Endothelial cell of umbilical vein (primary cell): ENCODE data around the gene SERPINA6. TPM values are rescaled to one million over a fixed set of nuclear protein-coding genes. Genes with fewer than 3 reads are reported as not detected.

Experiments used
- BruUV-seq: library from RNA; stranded (reverse); fragments of 400-500 nt; replicated peaks from 2 replicates; lab custom pipeline; 2021; lab: Mats Ljungman, UMichigan
- CTCF ChIA-PET: fragments of 300-600, 350-600 bp; sonication (Branson Sonifier 250); formaldehyde crosslinking; loops from one replicate; lab custom pipeline; 2021; ENCODE audit warnings: antibody characterized with exemption, inconsistent platforms; lab: Charles Lee
- POLR2A ChIA-PET: fragments of 300-600, 350-600 bp; sonication (Branson Sonifier 250); formaldehyde crosslinking; loops from one replicate; lab custom pipeline; 2021; ENCODE audit warnings: antibody characterized with exemption, inconsistent platforms; lab: Charles Lee
- DNase-seq: peaks from one replicate; pipeline ENCODE4 v3.0.0-alpha.2; 2011; ENCODE audit warnings: low read depth, low spot score
- FAIRE-seq: peaks from 2 replicates; lab custom pipeline; 2011; peaks lifted over from hg19 to GRCh38; lab: Jason Lieb, UNC
- H2AFZ ChIP-seq: 2 replicates; pipeline ENCODE4 v1.6.0; 2012; ENCODE audit warnings: low read depth, low read length, control low read depth, inconsistent platforms
- H3K27ac ChIP-seq: 2 replicates; pipeline ENCODE4 v1.5.1; 2011; ENCODE audit warnings: low read depth, mild to moderate bottlenecking, control low read depth, low read length, moderate library complexity; ENCODE audit not compliant: insufficient read depth
- H3K27me3 ChIP-seq, 2 experiments: 2 replicates each; pipeline versions ENCODE4 v1.6.0 to v1.6.1; 2011; ENCODE audit warnings: low read length in 2 of 2, mixed read lengths in 1 of 2; ENCODE audit not compliant: control insufficient read depth in 2 of 2, insufficient read depth in 2 of 2
- H3K36me3 ChIP-seq, 2 experiments: 2 replicates in 1 of 2; 3 replicates in 1 of 2; pipeline ENCODE4 v1.5.1; 2011; ENCODE audit warnings: low read length in 2 of 2, mild to moderate bottlenecking in 1 of 2, moderate library complexity in 1 of 2; ENCODE audit not compliant: control insufficient read depth in 2 of 2, insufficient read depth in 2 of 2; ENCODE audit errors: extremely low read depth in 1 of 2
- H3K4me1 ChIP-seq: 3 replicates; pipeline ENCODE4 v1.5.1; 2011; ENCODE audit warnings: mild to moderate bottlenecking, low read length; ENCODE audit not compliant: control insufficient read depth, insufficient read depth; ENCODE audit errors: extremely low read depth
- H3K4me2 ChIP-seq: 2 replicates; pipeline ENCODE4 v1.6.1; 2011; ENCODE audit warnings: low read length, control low read depth, mixed read lengths; ENCODE audit not compliant: insufficient read depth
- H3K4me3 ChIP-seq, 3 experiments: fragments of 200-600 bp in 1 of 3; sonication (generic), shearing (Covaris generic) in 1 of 3; replicated peaks in 1 of 3; 2 replicates each; pipeline ENCODE4 v1.5.1; 2011 to 2016; ENCODE audit warnings: control low read depth in 3 of 3, low read length in 3 of 3, mild to moderate bottlenecking in 2 of 3, inconsistent platforms in 1 of 3, low read depth in 1 of 3, moderate library complexity in 1 of 3; ENCODE audit not compliant: insufficient read depth in 1 of 3
- H3K79me2 ChIP-seq: 2 replicates; pipeline ENCODE4 v1.6.0; 2012; ENCODE audit warnings: low read length, inconsistent platforms; ENCODE audit not compliant: control insufficient read depth, insufficient read depth
- H3K9ac ChIP-seq: replicated peaks from 2 replicates; pipeline ENCODE3; 2011; ENCODE audit warnings: low read length, control low read depth; ENCODE audit not compliant: insufficient read depth; ENCODE audit errors: extremely low read depth
- H3K9me1 ChIP-seq: replicated peaks from 3 replicates; pipeline ENCODE4 v1.6.0; 2011; ENCODE audit warnings: mild to moderate bottlenecking, low read length; ENCODE audit not compliant: control insufficient read depth, insufficient read depth; ENCODE audit errors: extremely low read depth
- H3K9me3 ChIP-seq: replicated peaks from 2 replicates; pipeline ENCODE4 v1.5.1; 2012; ENCODE audit warnings: low read length, inconsistent platforms; ENCODE audit not compliant: control insufficient read depth, insufficient read depth
- H4K20me1 ChIP-seq: replicated peaks from 2 replicates; pipeline ENCODE3; 2011; ENCODE audit warnings: mild to moderate bottlenecking, low read length; ENCODE audit not compliant: control insufficient read depth, insufficient read depth; ENCODE audit errors: extremely low read depth
- EZH2 ChIP-seq: IDR thresholded peaks from 2 replicates; pipeline ENCODE4 v1.6.1; 2012; ENCODE audit warnings: borderline replicate concordance, low read depth, mild to moderate bottlenecking, moderate library complexity, low read length, inconsistent platforms; ENCODE audit not compliant: severe bottlenecking
- FOS ChIP-seq: IDR thresholded peaks from 2 replicates; pipeline ENCODE4 v1.6.1; 2011; ENCODE audit warnings: mild to moderate bottlenecking, low read length, moderate library complexity, borderline replicate concordance; ENCODE audit not compliant: insufficient read depth
- GATA2 ChIP-seq: IDR thresholded peaks from 2 replicates; pipeline ENCODE4 v1.7.0; 2011; ENCODE audit warnings: low read depth, mild to moderate bottlenecking, moderate library complexity, mixed read lengths, low read length; ENCODE audit not compliant: insufficient read length, insufficient read depth
- JUN ChIP-seq: IDR thresholded peaks from 2 replicates; pipeline ENCODE4 v1.6.1; 2011; ENCODE audit warnings: borderline replicate concordance, low read depth; ENCODE audit not compliant: insufficient read length, insufficient read depth
- MYC ChIP-seq: IDR thresholded peaks from one replicate; pipeline ENCODE4 v1.6.1; 2011; ENCODE audit warnings: mild to moderate bottlenecking, low read depth, low read length
- POLR2A ChIP-seq: IDR thresholded peaks from 2 replicates; pipeline ENCODE4 v1.6.1; 2012; ENCODE audit warnings: low read depth, mild to moderate bottlenecking, control low read depth, low read length
- POLR2AphosphoS5 ChIP-seq: IDR thresholded peaks from 2 replicates; pipeline ENCODE4 v1.6.1; 2012; ENCODE audit warnings: low read depth, mild to moderate bottlenecking, control low read depth, low read length, moderate library complexity; ENCODE audit not compliant: insufficient read depth
- dilution Hi-C: fragments of 300-500 bp; cut with MboI; formaldehyde crosslinking; loops from one replicate; pipeline ENCODE4 v1.15.0; 2019; ENCODE audit warnings: low sequenced_read_pairs; ENCODE audit not compliant: extremely low pct_ligation_motif_present
- intact Hi-C: fragments of 100-400 bp; cut with micrococcal nuclease; formaldehyde crosslinking; loops from one replicate; pipeline ENCODE4 v1.10.0; 2022
- polyA plus RNA-seq, 4 experiments: library from polyadenylated mRNA; depleted of rRNA in 3 of 4; stranded (reverse) in 3 of 4; unstranded in 1 of 4; fragments of >200 nt; gene quantifications; 2 replicates each; pipeline versions ENCODE4 v1.2.1 to v1.2.3, GENCODE V29; 2011 to 2012; ENCODE audit warnings: missing spikeins in 1 of 4
- total RNA-seq: library from RNA; stranded (reverse); gene quantifications from 2 replicates; pipeline ENCODE4 v1.2.3, GENCODE V29; 2021
- TF ChIP-seq, protein P1 (sequence below), 2 donors: IDR thresholded peaks; 1 replicate in 1 of 2; 2 replicates in 1 of 2; pipeline ENCODE4 v1.5.1; 2011; ENCODE audit warnings: low read length in 2 of 2, mild to moderate bottlenecking in 2 of 2, moderate library complexity in 2 of 2, control low read depth in 1 of 2, inconsistent platforms in 1 of 2, low read depth in 1 of 2; ENCODE audit not compliant: insufficient read depth in 1 of 2; ENCODE audit errors: extremely low read depth in 1 of 2
- TF ChIP-seq, protein P2 (sequence below): IDR thresholded peaks from 2 replicates; pipeline ENCODE4 v1.6.1; 2011; ENCODE audit not compliant: insufficient read depth, insufficient read length

SERPINA6 gene
- total and polyA plus RNA-seq, 2 donors (not counting 3 experiments of a cell fraction or from before 2014, with no cell fraction given): not detected

DNA sequence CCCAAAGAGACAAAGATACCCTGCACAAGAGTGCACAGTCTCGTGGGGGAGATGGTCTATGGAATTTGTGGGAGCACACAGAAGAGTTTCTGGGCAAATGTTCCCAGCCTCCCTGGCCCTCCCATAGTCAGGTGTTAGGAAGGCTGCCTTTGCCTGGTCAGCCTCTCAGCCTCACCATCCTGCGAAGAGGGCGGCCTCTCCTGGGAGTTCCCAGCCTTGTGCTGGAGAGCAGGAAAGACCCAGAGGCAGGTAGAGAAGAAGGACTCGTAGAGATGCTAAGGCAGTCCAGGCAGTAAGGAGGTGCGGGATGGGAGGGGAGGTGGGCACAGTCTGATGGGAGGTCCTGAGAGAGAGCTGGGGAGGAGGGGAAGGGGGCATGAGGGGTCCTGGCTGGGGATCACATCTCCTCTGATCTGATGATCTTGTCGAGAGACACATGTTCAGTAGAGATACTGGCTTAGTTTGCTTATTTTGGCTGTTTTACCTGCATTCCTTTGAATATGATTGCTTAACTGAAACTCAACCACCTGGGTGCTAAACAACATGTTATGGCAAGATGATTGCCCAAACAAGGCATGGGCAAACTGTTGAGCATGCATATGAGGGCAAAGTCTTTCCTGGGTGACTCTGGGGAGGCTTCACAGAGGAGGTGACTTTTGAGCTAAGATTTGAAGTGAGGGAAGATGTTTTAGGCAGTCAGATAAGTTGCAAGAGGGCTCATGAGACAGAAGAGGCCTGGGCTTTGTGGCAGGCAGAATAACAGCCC, 10.5 kb downstream of the SERPINA6 start:
- H3K9me3 ChIP-seq: no peaks in the 10 kb centered on the region
- POLR2A ChIA-PET: no interaction called here
- FAIRE-seq (no peak), DNase-seq (no peak)
- TF ChIP-seq POLR2A: no peak
- TF ChIP-seq, protein P1, sequence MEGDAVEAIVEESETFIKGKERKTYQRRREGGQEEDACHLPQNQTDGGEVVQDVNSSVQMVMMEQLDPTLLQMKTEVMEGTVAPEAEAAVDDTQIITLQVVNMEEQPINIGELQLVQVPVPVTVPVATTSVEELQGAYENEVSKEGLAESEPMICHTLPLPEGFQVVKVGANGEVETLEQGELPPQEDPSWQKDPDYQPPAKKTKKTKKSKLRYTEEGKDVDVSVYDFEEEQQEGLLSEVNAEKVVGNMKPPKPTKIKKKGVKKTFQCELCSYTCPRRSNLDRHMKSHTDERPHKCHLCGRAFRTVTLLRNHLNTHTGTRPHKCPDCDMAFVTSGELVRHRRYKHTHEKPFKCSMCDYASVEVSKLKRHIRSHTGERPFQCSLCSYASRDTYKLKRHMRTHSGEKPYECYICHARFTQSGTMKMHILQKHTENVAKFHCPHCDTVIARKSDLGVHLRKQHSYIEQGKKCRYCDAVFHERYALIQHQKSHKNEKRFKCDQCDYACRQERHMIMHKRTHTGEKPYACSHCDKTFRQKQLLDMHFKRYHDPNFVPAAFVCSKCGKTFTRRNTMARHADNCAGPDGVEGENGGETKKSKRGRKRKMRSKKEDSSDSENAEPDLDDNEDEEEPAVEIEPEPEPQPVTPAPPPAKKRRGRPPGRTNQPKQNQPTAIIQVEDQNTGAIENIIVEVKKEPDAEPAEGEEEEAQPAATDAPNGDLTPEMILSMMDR (IDR thresholded peaks at IDR 0.05; ENCODE audit: extremely low read depth in 1 of 2, insufficient read depth in 1 of 2, low read depth in 1 of 2, low read length in 2 of 2): no peak
- TF ChIP-seq GATA2: no peak
- TF ChIP-seq POLR2AphosphoS5: no peak
- TF ChIP-seq, protein P2, sequence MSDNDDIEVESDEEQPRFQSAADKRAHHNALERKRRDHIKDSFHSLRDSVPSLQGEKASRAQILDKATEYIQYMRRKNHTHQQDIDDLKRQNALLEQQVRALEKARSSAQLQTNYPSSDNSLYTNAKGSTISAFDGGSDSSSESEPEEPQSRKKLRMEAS: no peak
- no peak for TF ChIP-seq JUN
- TF ChIP-seq EZH2: no peak
- no peak for TF ChIP-seq FOS
- TF ChIP-seq MYC: no peak
- intact Hi-C loops (no loop called here), dilution Hi-C loops (no loop called here)
- no TSS peak for BruUV-seq
- no peaks in the 10 kb centered on the region for H3K9me1 ChIP-seq
- H2AFZ ChIP-seq: no peak overlapping the region
- no peaks in the 10 kb centered on the region for H3K27me3 ChIP-seq
- H3K27ac ChIP-seq: no peak overlapping the region
- no peak overlapping the region for H3K9ac ChIP-seq
- CTCF ChIA-PET: no interaction called here
- no peaks in the 10 kb centered on the region for H4K20me1 ChIP-seq
- no peaks in the 10 kb centered on the region for H3K36me3 ChIP-seq
- no peaks in the 10 kb centered on the region for H3K4me1 ChIP-seq
- no peak overlapping the region for H3K4me3 ChIP-seq
- no peaks in the 10 kb centered on the region for H3K79me2 ChIP-seq
- H3K4me2 ChIP-seq: no peak overlapping the region
